C4-2B (cell line): ENCODE data around the gene B4GALT7.

Source experiments
- H3K27ac ChIP-seq: fragments of 450-650 bp; 2 replicates; pipeline ENCODE4 v1.5.1; 2017
- ZFX ChIP-seq: fragments of 450-650 bp; IDR thresholded peaks from 2 replicates; pipeline ENCODE4 v1.6.1; 2017
- TF ChIP-seq, protein P1 (sequence below): fragments of 450-650 bp; conservative IDR thresholded peaks from 2 replicates; pipeline ENCODE4 v1.5.1; 2017; ENCODE audit warnings: mild to moderate bottlenecking

Gene B4GALT7

DNA sequence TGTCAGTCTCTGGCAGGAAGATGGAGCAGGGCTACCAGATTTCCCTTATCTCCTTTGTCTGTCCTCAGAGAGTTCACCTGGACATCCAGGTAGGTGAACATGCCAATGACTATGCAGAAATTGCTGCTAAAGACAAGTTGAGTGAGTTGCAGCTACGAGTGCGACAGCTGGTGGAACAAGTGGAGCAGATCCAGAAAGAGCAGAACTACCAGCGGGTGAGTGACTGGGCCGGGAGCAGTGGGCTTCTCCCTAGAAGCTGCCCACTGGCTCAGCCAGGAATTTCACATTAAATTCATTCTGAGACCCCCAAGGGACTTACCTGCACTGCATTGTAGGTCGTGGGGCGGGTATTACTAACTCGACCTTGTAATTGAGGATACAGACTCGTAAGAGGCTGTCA lies 5.9 kb upstream of the B4GALT7 start:
- TF ChIP-seq ZFX, result no peak
- TF ChIP-seq, protein P1, sequence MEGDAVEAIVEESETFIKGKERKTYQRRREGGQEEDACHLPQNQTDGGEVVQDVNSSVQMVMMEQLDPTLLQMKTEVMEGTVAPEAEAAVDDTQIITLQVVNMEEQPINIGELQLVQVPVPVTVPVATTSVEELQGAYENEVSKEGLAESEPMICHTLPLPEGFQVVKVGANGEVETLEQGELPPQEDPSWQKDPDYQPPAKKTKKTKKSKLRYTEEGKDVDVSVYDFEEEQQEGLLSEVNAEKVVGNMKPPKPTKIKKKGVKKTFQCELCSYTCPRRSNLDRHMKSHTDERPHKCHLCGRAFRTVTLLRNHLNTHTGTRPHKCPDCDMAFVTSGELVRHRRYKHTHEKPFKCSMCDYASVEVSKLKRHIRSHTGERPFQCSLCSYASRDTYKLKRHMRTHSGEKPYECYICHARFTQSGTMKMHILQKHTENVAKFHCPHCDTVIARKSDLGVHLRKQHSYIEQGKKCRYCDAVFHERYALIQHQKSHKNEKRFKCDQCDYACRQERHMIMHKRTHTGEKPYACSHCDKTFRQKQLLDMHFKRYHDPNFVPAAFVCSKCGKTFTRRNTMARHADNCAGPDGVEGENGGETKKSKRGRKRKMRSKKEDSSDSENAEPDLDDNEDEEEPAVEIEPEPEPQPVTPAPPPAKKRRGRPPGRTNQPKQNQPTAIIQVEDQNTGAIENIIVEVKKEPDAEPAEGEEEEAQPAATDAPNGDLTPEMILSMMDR, result no peak
- peak overlapping the region; percentile 92; the same call in 1 of the 2 replicates for H3K27ac ChIP-seq

DNA sequence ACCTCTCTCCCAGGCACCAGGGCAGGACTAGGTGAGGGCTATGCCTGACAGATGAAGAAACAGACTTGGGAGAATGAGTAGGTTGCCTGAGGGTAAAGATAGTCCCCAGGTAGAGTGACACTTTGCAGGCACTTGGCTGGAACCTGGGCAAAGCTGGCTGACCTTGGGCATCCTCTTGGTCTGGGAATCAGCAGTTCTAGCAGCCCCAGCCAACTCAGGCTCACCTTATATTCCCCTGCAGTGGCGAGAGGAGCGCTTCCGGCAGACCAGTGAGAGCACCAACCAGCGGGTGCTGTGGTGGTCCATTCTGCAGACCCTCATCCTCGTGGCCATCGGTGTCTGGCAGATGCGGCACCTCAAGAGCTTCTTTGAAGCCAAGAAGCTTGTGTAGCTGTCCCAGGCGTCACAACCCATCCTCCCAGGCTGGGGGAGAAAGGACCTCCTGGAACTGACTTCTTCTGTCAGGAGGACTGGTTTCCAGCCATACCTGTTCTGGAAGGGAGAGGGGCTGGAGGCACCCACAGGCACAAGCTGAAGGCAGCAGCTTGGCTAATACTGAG lies 4.8 kb upstream of the B4GALT7 start:
- TF ChIP-seq, protein P1, result no peak
- no peak for TF ChIP-seq ZFX
- no peak overlapping the region for H3K27ac ChIP-seq

DNA sequence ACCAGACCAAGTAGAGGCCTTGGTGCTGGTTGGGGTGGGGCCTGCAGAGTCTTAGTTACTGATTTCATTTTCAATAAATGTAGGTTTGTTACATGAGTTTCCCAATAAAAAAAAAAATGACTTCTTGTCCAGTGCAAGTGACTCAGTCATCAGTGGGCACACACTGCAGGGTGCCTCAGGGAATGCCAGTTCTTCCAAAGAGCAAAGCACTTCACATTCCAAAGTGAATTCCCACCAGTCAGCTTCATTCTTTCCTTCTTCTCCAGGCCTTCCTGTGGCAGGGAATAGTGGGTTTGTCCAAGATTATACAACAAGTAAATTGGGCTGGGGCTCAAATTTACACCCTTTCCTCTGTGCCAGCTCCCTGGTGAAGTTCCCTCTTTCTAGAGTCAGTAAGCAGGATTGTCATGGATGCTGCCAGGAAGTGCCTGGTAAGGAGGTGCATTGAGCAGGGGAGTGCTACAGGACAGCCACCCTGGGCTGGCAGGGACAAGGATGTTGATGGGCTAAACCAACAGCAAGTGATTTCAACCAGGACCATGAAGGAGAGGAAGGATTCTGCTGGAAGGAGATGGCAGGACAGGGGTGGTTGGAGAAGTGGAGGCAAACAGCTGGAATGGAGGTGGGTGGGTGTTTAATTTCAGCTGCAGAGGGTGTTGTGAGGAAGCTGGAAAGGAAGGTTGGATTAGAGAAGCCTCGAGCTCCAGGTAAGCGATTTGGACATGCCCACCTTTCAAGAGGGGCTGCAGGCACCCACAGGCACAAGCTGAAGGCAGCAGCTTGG lies 3.7 kb upstream of the B4GALT7 start:
- TF ChIP-seq ZFX, result no peak
- TF ChIP-seq, protein P1, result no peak
- H3K27ac ChIP-seq, result no peak overlapping the region

DNA sequence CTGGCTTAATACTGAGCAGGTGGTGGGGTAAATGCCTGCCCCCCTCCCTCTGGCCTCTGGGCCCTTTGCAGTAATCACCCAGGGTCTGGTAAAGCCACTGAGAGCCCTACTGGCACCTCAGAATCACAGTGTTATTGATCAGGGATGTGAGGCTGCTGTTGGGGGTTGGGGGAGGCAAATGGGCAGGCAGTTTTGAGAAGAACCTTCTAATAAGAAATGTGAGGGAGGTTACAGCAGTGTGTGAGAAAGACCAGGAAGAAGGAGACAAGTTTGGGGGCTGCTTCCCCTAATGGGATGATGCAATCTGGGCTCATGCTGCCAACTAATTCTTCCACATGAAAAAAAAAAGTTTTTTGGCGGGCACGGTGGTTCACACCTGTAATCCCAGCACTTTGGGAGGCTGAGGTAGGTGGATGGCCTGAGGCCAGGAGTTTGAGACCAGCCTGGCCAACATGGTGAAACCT lies 3.1 kb upstream of the B4GALT7 start:
- no peak overlapping the region for H3K27ac ChIP-seq
- TF ChIP-seq, protein P1, result no peak
- TF ChIP-seq ZFX, result no peak

DNA sequence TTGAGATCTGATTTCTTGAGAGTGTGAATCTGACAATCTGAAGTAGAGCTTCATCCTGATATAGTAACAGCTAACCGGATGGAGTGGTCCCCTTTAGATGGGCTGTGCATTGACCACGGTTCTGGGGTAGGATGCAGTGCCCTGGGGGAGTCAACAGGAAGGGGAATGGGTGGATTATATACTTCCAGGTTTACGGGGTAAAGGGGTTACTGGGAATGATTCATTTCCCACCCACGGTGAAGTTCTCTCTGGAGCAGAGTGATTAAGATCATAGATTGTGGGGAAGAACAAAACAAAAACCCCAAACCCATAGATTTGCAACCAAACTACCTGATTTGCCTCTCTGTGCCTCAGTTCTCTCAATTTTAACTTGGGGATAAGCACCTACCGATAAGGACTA lies 1.5 kb upstream of the B4GALT7 start:
- no peak for TF ChIP-seq ZFX
- TF ChIP-seq, protein P1, result no peak

DNA sequence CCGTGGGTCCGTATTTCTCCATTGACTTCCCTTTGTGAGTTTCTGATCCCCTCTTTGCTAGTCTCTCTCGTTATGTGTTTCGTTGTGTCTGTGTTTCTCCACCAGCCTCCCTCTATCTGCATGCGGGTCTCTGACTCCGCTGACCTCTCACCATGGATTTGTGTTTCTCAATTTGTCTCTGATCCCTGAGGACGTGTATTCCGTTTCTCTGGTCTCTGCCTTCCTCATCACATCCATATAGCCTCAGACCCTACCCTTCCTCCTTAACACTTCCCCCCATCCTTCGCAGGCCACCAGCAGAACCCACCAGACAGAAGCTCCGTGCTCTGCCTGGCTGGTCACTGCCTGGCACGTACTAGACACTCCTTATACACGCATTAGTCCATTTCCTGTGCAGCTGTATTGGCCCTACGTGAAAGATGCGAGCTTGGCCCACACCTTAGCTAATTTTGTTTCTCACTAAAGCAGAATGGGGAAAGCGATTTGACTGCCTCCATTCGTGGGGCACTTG lies 631 bp downstream of the B4GALT7 start:
- H3K27ac ChIP-seq, result peak overlapping the region; percentile 80

More for the DNA sequence above, 1.5 kb upstream of the B4GALT7 start:
- H3K27ac ChIP-seq, result no peak overlapping the region

DNA sequence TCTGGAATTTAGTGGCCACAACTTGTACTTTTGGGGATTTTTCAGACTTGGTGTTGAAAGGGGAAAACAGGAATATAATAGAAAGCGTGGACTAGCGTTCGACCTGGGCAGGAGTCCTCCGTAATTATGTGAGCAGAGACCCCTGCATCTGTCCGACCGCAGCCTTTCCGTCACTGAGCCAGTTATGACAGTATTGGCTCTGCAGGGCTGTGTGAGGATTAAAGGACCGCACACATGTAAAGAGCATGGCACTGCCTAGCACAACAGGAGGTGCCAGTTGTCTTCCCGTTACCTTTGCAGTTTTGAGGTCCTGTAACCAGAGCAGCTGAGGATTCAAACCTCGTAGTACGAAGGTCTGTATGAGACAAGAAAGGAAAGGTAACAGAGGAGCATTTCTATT lies 1.2 kb downstream of the B4GALT7 start:
- no peak overlapping the region; the same call in 1 of the 2 replicates for H3K27ac ChIP-seq
- TF ChIP-seq, protein P1, result no peak
- TF ChIP-seq ZFX, result no peak

More for the DNA sequence above, 631 bp downstream of the B4GALT7 start:
- TF ChIP-seq, protein P1, result no peak
- no peak for TF ChIP-seq ZFX
